ENCODE data around the gene PBLD. TPM values are rescaled to one million over a fixed set of nuclear protein-coding genes. Genes with fewer than 3 reads are reported as not detected.

Gene PBLD
- total and polyA plus RNA-seq, 9 of the 15 experiments (the other 6 are each of a cell fraction or from before 2014, with no cell fraction given) = 1.2 to 4.3 (median 2.5) TPM

GRCh38 chr10:68303849-68304412 lies 28.8 kb downstream of the PBLD start:
- H3K27me3 ChIP-seq (ENCODE audit: control insufficient read depth in 2 of 2, insufficient read depth in 2 of 2, low read length in 2 of 2) = no peaks in the 10 kb centered on the region
- 15% methylated on average over 7 of the region's 7 CpGs for WGBS (ENCODE audit: insufficient coverage, low coverage, missing lambda C conversion rate)
- intact Hi-C loops (cut with micrococcal nuclease) (loop anchor here (5.0 kb wide), 1 partner anchor 142 kb away; no protein-coding TSS in a partner anchor), in situ Hi-C loops (cut with MboI) (loop anchor here (5.0 to 10.0 kb wide), 3 partner anchors 92 to 519 kb away; no protein-coding TSS in a partner anchor)
- FAIRE-seq = no peak
- H4K20me1 ChIP-seq (replicated peaks; ENCODE audit: control insufficient read depth, insufficient read depth, low read length) = no peaks in the 10 kb centered on the region
- no peak for DNase-seq (ENCODE audit: extremely low read depth in 1 of 4, low spot score in 3 of 4)
- CTCF ChIA-PET (ENCODE audit: low intra/inter-chr PET ratio) = no interaction called here
- H3K9ac ChIP-seq (ENCODE audit: insufficient read depth in 1 of 2, low read depth in 2 of 2, low read length in 2 of 2) = no peak overlapping the region
- no peaks in the 10 kb centered on the region for H3K36me3 ChIP-seq (ENCODE audit: control insufficient read depth, insufficient read depth, low read length)
- H3K79me2 ChIP-seq (ENCODE audit: control insufficient read depth, insufficient read depth, low read length) = no peaks in the 10 kb centered on the region
- H3K27ac ChIP-seq (ENCODE audit: extremely low read depth, low read depth, low read length) = no peak overlapping the region
- H3K4me3 ChIP-seq = no peak overlapping the region
- BruUV-seq (replicated peaks) = no TSS peak
- H3K4me2 ChIP-seq (ENCODE audit: insufficient read depth, low read length) = no peak overlapping the region
- H3K4me1 ChIP-seq (replicated peaks in 1 of 2; ENCODE audit: control insufficient read depth in 2 of 2, insufficient read depth in 2 of 2, low read length in 2 of 2) = no peaks in the 10 kb centered on the region
- TF ChIP-seq L3MBTL2 (IDR thresholded peaks at IDR 0.05) = no peak
- TF ChIP-seq DACH1 (IDR thresholded peaks at IDR 0.05; ENCODE audit: partially characterized antibody) = no peak
- no peak for TF ChIP-seq ARID2 (IDR thresholded peaks at IDR 0.05)
- no peak for TF ChIP-seq ZZZ3 (IDR thresholded peaks at IDR 0.05)
- TF ChIP-seq, protein P1, sequence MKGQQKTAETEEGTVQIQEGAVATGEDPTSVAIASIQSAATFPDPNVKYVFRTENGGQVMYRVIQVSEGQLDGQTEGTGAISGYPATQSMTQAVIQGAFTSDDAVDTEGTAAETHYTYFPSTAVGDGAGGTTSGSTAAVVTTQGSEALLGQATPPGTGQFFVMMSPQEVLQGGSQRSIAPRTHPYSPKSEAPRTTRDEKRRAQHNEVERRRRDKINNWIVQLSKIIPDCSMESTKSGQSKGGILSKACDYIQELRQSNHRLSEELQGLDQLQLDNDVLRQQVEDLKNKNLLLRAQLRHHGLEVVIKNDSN (CRISPR knock-in tag; IDR thresholded peaks at IDR 0.05) = no peak
- no peak for TF ChIP-seq ILF3 (IDR thresholded peaks at IDR 0.05; ENCODE audit: borderline replicate concordance)
- no peak for TF ChIP-seq TRIM28 (IDR thresholded peaks at IDR 0.05)
- TF ChIP-seq, protein P2, sequence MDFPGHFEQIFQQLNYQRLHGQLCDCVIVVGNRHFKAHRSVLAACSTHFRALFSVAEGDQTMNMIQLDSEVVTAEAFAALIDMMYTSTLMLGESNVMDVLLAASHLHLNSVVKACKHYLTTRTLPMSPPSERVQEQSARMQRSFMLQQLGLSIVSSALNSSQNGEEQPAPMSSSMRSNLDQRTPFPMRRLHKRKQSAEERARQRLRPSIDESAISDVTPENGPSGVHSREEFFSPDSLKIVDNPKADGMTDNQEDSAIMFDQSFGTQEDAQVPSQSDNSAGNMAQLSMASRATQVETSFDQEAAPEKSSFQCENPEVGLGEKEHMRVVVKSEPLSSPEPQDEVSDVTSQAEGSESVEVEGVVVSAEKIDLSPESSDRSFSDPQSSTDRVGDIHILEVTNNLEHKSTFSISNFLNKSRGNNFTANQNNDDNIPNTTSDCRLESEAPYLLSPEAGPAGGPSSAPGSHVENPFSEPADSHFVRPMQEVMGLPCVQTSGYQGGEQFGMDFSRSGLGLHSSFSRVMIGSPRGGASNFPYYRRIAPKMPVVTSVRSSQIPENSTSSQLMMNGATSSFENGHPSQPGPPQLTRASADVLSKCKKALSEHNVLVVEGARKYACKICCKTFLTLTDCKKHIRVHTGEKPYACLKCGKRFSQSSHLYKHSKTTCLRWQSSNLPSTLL (IDR thresholded peaks at IDR 0.05) = no peak
- no peak for TF ChIP-seq PTRF (tag; IDR thresholded peaks at IDR 0.05)
- no peak for TF ChIP-seq ZNF239 (CRISPR knock-in tag; IDR thresholded peaks at IDR 0.05)
- TF ChIP-seq MTA3 (IDR thresholded peaks at IDR 0.05; ENCODE audit: borderline replicate concordance) = no peak
- TF ChIP-seq ZNF766 (CRISPR knock-in tag; conservative IDR thresholded peaks at IDR 0.05) = no peak
- TF ChIP-seq ZNF217 (CRISPR knock-in tag; IDR thresholded peaks at IDR 0.05) = no peak
- no peak for TF ChIP-seq PHB2 (IDR thresholded peaks at IDR 0.05; ENCODE audit: low read depth)
- TF ChIP-seq, protein P3, sequence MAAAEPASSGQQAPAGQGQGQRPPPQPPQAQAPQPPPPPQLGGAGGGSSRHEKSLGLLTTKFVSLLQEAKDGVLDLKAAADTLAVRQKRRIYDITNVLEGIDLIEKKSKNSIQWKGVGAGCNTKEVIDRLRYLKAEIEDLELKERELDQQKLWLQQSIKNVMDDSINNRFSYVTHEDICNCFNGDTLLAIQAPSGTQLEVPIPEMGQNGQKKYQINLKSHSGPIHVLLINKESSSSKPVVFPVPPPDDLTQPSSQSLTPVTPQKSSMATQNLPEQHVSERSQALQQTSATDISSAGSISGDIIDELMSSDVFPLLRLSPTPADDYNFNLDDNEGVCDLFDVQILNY (CRISPR knock-in tag; IDR thresholded peaks at IDR 0.05) = no peak
- no peak for TF ChIP-seq ZNF121 (CRISPR knock-in tag; conservative IDR thresholded peaks at IDR 0.05)
- no peak for TF ChIP-seq RBBP5 (IDR thresholded peaks at IDR 0.05; ENCODE audit: borderline replicate concordance, insufficient read depth, low read length, poor library complexity, severe bottlenecking)
- no peak overlapping the region for H2AFZ ChIP-seq (ENCODE audit: low read depth, low read length)
- no peak for ATAC-seq
- no peaks in the 10 kb centered on the region for H3K9me1 ChIP-seq (ENCODE audit: control insufficient read depth, insufficient read depth, low read length)
- H3K9me3 ChIP-seq (replicated peaks; ENCODE audit: control insufficient read depth, insufficient read depth, low read depth, low read length) = no peaks in the 10 kb centered on the region
- POLR2A ChIA-PET = interaction anchor here (0.7 kb wide), 1 partner anchor 11 kb away, joined by 4 read pairs; no protein-coding TSS in a partner anchor
